HG03457 (cell line): ENCODE data around the gene SNX9.
A peak's percentile ranks its signal among the peaks of the same experiment; 100 is the strongest.

ENCODE experiments used
- ATAC-seq: cut with Tn5 transposase; IDR thresholded peaks from one replicate; pipeline ENCODE4 v1.9.1; 2021; ENCODE audit warnings: moderate number of reproducible peaks; ENCODE audit not compliant: unreplicated experiment

Gene SNX9

DNA sequence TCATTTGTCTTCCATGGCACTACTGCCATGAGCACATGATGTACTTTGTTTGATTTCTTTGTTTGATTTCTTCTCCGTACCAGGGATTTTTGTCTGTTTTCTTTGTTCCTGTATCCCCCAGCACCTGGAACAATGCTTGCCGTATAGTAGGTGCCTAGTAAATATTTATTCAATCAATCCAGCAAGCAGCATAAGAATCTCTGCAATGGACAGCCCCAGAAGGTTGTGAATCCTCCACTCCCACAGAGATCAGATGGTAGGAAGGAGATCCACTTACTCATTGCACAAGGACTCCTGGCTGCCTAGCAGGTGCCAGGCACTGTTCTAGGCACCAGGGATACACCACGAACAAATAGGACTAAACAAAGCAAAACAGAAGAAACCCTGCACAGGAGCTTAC lies 151.9 kb downstream of the SNX9 start:
- ATAC-seq, result no peak

DNA sequence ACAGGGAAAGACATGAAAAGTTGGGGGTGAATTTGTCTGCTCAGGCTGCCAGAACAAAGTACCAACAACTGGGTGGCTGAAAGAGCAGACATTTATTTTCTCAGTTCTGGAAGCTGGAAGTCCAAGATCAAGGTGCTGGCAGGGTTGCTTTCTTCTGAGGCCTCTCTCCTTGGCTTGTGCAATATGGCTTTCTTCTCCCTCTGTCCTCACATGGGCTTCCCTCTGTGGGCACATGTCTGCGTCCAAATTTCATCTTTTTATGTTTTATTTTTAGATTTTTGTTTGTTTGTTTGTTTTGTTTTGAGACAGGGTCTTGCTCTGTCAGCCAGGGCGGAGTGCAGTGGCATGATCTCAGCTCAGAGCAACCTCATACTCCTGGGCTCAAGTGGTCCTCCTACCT lies 152.4 kb downstream of the SNX9 start:
- ATAC-seq, result no peak

DNA sequence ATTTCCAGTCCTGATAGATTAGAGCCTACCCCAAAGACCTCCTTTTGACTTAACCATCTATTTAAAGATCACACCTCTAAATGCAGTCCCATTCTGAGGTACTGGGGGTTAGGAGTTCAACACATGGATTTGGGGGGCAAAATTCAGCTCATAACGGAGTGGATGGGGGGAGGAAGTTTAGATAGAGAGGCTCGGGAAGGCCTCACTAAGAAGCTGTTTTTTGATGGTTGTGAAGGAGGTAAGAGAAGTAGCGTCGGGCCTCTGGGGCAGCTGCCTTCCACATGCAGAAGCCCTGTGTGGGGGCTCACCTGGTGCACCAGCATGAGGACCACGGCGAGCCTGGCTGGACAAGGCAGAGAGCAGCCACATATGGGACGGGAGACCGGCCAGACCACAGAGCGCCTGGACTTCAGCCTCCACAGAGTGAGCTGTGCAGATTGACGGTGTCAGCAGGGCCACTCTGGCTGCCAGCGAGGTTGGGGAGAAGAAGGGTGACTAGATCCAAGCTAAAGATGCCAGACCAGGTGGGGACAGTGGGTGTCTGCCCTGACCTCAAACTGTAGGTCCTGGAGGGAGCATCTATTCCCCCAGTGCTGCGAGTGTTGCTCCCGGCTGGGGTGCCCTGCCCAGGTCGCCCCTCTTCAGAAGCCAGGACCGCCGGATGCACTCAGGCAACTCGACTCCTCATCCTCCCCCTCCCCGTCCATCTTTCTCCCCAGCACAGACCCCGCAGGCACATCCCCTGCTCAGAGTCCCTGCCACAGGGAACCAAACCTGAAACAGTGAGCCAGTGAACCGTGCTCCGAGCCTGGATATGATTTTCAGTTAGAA lies 153.5 kb downstream of the SNX9 start:
- ATAC-seq, result no peak

DNA sequence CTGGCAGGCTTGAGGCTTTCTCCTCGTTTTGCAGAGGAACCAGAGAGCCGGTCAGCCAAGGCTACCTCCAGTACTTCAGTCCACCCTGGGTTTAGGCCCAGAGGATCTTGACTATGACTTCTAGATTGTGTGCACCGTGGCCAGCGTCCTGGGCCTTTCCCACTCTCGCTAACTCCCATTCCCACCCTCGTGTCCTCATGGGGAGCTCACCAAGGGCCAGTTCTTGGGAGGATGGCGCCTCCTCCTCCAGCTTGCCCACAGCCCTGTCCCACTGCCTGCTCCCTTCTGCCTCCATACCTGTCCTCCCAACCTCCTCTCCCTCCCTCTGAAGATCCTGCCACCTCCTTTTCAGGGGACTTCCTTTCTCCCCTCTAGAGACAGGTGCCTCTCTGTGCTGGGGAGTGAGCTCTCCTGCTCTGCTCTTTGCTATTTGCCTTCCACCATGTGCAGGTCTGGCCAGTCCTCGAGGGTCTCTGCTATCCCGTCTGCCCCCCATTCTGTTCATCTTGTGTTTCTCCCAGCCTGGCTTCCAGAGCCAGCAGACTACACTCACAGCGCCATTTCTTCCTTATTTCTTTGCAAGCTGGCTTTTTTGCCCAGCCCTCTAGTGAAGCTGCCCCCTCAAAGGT lies 154.2 kb downstream of the SNX9 start:
- no peak for ATAC-seq

DNA sequence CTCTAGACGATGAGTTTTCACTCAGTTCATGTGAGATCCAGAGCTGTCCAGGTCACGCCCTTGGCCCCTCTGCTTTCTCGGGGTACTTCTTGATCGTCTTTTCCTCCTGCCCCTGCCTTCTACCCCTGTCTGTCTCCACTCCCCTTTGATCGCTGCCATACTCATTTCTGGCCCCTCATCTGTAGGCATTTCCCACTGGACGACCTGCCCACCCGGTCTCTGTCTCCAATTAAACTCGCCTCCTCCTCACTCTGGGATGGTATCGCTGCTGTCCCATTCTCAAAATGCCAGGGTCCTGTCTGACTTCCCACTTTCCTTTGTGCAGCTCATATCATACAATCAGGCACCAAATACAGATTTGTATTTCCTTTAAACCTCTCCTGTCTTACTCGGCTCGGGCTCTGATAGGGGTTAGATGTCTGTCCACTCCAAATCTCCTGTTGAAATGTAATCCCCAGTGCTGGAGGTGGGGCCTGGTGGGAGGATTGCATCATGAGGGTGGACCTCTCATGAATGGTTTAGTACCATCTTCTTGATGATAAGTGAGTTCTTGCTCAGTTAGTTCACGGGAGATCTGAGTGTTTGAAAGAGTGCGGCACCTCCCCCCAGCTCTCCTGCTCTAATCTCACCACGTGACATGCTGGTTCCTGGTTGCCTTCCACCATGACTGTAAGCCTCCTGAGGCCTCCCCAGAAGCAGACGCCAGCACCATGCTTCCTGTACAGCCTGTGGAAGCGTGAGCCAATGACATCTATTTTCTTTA lies 155.2 kb downstream of the SNX9 start:
- ATAC-seq, result no peak

DNA sequence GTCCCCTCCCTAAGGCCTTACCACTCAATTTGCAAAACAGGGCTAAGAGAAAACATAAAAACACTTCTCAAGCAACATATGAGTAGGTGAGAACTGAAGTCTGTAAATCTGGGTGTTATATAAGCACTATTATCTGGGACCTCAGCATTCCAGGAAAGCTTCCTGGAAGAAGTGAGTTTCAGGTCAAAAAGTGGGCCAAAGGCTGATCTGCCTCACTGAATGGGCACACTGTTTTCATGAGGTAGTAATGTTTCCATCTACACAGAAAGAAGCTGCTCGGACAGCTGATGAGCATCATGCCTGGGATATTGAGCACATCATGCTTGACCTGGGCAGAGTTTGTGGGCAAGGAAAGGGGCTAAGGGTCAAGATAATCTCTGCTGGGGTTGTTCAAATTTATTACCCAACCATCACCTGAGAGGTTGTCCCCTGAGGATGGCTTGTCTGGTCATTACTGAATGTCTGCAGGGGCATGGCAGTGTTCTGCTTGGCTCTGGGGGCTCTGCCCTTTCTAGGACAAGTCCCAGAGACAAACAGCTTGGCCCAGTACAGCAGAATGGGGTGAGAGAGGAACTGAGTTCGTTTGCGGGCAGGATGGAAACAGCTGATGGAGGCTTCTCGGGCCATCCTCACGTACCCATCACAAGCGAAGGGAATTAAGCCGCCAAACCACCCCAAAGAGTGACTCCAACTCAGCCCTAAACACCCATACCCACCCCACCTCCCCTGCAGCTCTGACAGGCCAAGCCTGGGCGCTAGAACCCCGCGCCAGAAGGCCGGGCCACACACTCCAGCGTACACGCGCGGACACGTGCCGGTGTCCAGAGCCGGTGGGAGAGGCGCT lies 157.5 kb downstream of the SNX9 start:
- no peak for ATAC-seq

DNA sequence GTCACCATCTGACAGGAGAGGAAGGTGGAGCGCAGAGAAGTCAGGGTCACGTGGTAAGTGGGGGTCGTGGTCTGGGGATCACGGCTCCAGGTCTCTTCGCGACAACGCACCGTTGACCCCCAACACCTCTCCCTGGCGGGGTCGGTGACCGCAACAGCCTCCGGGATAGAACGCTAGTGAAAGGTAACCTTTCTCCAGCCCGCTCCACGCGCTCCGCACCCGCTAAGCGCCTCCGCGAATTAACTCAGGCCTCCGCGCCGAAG lies 158.0 kb downstream of the SNX9 start:
- ATAC-seq, result peak; percentile 13

DNA sequence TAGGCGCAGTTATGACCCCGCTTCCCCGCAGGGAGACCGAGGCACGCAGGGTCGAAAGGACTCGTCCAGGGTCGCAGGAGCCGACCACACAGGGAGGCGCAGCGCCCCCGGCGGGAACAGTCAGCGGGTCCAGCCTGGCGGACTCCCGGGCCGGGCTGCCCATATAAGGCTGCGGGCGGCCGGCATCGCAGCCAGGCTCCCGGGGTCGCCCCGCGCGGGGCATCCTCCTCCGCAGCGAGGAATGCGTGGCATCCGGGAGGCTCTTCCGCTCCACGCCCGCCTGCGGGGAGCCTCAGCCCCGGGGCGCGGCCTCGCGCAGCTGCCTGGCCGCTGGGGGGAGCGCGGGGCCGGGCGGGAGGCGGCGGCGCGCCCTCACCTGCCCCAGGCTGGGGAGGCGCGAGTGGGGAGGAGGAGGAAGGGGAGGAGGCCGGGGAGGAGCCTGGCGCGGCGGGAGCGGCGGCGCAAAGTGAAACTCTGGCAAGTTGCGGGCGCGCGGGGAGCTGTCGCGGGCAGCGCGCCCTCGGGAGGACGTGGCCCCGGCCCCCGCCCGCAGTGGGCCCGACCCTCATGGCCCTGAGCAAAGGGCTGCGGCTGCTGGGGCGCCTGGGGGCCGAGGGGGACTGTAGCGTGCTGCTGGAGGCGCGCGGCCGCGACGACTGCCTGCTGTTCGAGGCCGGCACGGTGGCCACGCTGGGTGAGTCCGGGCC lies 158.5 kb downstream of the SNX9 start, which contains the start of gene SYNJ2:
Gene SYNJ2 (plus strand): TSS at position 469 of the 707 bp plus-strand sequence. CDS start 99 bp downstream, at position 568.
- peak; percentile 72 for ATAC-seq

DNA sequence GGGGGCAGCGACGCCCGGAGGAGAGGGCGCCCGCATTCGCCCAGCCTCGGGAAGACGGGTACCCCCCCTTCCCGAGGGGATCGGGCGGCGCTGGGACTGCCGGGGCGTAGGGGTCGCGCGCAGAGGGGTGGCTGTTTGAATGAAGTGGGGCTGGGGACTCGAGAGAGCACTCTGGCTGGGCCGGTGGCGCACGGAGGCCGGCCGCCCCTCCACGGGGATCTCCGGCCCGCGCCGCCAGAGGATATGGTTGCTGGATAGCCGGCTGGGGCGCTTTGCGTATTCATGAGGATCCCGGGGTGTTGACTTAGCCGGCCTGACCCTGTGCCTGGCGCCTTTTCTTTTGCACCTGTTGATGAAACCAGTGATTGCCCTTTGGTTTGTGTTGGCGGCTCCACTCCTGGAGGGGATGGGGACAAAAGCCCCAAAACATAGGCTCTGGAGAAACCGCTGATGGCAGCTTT lies 159.1 kb downstream of the SNX9 start:
- peak; percentile 31 for ATAC-seq

DNA sequence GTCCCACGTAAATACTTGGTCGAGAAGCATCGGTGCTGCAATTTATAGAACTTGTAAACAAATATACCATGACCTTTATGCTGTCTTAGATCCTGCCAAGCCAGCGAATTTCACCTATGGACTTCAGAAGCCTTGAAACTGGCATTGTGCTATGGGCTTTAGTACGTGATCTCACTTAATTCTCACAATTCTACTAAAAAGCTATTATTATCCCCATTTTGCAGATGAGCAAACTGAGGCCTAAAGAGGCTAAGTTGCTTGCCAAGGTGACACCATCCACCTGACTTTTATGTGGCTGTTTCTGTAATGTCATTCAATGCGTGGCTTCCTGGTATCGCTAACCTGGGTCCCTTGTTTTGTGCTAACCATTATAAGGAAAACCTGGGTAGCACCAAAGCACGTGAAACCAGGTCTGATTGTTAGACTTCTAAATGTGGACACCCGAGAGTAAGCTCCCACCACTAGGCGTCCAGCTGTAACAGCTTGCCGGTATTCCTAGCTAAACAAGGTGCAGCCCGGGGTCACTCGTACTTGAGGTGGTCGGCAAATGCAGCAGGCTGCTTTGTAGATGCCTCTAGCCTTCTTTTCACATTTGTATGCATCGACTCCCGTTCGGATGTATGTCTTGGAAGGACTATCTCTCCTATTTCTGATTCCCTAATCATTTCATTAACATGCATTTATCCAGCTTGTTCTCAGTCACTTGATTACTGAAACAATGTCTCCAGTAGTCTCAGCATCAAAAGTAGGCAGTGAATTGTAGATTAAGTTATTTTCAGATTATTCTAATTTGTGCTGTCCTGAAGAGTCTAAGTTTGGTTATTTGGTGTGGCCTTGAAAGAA lies 159.7 kb downstream of the SNX9 start:
- no peak for ATAC-seq

DNA sequence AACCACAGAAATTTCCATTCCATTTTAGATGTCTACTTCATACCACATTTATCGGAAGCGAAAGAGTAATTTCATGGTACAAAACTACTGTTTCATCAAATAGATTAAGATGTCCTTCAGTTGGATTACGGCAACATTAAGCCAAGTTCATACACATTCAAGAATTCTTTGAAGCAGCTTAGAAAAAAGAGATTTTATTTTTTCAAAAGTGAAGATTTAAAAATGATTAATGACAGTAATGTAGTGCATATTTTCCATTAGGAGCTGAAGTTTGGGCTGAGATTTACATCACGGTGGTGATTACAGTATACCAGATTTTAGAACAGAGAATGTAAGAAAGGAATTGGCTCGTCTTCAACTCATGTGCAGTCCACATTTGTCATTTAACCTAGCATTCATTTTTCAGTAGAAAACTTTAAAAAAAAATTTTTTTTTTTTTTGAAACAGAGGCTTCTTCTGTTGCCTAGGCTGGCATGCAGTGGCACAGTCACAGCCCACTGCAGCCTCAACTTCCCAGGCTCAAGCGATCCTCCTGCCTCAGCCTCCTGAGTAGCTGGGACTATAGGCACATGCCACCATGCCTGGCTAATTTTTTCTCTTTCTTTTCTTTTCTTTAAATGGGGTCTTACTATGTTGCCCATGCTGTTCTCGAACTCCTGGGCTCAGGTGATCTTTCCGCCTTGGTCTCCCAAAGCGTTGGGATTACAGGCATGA lies 160.5 kb downstream of the SNX9 start:
- ATAC-seq, result no peak

DNA sequence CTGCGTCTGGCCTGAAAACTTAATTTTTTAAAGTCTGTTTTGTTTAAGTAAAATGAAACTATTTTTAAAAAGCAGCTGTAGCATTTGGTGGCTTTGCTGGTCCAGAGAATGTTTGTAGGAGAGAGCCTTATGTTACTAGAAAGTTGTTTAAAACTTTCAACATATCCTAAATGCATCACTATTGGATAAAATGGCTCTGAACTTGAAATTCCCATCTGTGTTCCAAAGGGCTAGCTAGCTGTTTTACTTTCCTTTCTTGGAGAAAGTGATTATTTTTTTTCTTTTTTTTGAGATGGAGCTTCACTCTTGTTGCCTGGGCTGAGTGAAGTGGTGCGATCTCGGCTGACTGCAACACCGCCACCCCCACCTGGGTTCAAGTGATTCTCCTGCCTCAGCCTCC lies 161.1 kb downstream of the SNX9 start:
- ATAC-seq, result no peak

DNA sequence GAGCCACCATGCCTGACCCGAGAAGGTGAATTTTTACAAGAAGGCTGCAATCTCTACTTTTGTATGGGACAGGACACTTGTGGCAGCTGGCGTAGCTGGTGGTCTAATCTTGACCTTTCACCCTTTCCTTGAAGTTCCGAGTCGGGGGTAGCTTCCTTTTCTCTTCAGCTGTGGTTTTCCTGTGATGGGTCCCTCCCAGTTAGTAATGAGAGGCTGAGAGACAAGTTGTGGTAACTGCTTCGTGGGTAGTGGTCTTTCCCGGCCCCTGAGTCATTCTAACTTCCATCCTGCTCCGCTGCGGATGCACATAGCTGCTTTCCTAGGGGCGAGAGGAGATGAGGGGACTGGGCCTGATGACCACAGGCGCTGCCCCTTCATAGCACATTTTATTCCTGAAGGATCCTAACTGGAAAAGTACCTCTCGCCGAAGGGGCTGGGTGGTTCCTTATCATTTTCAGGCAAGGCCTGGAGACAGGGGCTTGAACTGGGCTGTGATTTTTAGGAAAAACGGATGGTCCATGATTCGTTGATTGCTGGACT lies 161.7 kb downstream of the SNX9 start:
- ATAC-seq, result no peak

DNA sequence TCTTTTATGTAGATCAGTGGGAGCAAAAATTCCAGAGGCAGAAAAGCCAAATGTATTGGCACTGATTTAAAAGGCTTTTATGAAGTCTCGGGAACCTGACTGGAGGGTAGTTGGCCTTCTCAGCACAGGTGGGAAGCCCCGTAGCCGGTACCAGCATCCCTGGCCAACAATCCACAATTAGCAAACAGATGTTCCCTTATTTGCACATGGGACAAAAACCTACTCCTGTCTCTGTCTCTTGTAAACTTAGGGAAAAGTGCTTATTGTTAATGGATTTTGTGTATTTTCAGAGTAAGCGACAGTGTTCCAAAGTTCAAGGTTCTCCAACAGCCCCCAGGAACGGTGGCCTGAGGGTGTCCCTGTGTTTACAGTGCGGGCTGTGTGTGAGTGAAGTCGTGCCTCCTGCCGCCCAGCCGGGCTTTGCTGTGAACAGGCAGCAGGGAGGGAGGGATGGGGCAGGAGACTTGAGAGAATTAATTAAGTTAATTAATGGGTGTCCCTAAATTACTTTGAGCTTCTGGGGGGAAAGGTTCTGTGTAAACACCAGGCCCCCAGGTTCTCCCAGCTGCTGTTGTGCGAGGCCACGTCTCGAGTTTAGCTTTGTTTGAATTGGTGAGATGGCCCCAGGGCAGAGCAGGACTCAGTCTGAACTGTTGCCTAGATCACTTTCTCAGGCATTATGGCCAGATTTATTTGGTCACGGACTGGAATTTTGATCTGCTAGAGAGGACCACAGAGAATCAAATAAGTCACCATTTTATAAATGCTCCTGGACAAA lies 162.5 kb downstream of the SNX9 start:
- no peak for ATAC-seq

DNA sequence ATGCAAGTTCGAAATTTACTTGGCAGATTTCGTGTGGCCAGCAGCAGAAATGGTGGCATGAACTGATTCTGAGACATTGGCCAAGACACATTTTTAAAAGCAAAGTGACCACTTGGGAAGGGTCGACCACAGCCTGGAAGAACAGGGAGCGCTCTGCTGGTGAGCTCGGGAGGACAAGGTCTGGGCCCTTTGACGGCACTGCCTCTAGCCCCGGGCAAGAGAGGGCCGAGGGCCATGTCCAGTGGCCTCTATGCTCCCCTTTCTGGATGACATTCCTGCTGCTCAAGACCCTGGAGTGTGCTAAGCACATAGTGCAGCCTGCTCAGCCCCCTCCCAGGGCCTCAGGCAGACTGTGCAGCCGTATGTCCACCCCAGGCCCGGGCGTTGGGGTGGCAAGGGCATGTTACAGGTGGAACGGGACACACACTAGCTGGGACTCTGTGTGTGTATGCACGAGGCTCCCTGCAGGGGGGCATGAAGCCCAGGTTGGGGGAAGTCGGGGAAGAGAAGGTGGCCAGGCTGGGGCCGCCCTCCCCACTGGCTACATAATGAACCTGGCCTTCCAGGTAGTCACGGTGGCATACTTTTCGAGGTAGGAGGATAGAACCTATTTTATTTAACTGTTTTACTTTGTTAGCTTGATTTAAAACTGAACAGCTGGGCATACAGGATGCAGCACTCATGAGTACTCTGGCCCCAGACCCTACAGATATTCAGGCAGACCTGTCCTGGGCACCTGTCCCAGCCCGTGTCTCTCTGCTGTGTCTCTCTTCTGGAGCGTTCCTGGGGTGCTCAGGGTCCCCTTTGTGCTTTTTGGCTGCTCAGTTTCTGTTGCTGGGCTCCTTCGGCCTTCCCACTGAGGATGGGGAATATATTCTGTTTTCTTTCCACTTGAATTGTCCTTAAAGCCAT lies 165.0 kb downstream of the SNX9 start:
- ATAC-seq, result no peak

DNA sequence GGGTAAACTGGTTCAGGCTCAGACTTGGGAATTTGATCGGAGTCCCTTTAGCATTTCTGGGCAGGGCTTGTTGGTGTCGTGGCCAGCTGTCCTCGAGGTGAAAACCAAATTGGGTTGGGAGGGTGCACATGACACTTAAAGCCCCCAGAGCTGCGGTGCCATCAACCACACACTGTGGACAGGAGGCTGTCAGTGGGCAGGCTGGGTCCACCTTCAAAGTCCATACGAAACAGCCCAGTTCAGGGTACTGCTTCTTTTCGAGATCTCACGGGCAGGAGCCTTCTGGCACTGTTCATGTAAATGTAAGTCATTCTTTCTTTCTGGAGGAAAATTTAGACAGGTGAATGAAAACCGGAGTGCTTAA lies 165.6 kb downstream of the SNX9 start:
- ATAC-seq, result no peak
